Stimulated activated naive CD4-positive, alpha-beta T cell (primary cell): Measurements from ENCODE around the gene RHBG.

Source experiments
- DNase-seq, 6 experiments: peaks; one replicate each; lab custom pipeline; 2025; lab: John Stamatoyannopoulos, UW

RHBG gene

DNA sequence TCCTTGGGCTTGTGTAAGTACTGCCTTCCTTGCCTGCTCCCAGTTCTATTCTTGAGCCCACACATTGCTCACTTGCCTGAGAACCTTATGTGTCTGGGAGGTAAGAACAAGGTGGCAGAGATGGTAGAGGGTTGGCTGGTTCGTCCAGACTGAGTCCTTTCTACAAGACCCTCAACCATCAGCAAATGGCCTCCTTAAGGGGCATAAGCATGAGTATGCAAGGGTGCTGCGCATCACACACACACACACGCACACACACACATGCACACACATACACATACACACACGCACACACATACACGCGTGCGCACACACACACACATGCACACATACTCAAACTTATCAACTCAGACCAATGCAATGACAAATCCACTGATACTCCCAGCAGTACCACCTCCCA, 56.9 kb downstream of the RHBG start:
- no peak for DNase-seq

DNA sequence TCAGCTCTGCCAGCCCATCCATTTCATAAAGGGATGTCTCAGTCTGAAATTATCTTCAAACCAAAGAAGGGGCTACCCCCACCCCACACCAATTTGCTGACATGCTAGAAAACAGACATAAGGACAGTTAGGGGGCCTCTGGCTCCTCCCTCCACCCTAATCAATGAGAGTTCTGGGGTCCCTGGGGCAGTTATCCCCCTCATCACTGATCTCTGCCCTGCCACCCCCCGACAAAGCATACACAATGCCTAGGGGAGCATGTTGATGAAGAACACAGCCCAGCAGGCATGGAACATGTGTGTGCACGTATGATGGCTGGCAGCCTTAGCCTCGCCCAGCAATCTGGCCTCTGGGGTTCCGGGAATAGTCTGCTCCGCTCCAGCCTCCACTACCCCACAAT, 58.9 kb downstream of the RHBG start:
- no peak for DNase-seq

DNA sequence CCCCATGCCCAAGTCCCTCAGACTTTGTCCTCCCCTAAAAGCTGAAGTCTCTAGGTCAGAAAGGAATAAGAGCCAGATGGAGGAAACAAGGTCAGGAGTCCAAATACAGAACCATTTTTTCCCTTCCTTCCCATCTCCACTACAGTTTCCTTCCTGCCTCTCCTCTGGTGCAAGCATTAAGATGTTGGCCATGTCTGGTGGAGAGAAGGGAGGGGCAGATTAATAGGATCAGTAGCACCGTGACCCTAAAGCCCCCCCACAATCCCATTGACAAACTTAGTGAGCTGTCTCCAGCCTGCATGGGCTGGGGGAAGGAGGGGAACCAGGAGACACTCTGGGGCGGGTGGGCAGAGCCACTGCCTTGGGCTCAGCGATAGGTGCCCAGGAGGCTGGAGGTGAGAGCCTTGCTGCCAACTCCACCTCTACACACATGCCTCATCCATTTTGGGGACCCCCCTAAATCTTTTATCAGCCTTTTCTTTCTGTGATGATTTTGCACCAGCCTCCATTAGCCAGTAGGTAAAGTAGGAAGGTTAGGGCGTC, 59.8 kb downstream of the RHBG start:
- no peak for DNase-seq

DNA sequence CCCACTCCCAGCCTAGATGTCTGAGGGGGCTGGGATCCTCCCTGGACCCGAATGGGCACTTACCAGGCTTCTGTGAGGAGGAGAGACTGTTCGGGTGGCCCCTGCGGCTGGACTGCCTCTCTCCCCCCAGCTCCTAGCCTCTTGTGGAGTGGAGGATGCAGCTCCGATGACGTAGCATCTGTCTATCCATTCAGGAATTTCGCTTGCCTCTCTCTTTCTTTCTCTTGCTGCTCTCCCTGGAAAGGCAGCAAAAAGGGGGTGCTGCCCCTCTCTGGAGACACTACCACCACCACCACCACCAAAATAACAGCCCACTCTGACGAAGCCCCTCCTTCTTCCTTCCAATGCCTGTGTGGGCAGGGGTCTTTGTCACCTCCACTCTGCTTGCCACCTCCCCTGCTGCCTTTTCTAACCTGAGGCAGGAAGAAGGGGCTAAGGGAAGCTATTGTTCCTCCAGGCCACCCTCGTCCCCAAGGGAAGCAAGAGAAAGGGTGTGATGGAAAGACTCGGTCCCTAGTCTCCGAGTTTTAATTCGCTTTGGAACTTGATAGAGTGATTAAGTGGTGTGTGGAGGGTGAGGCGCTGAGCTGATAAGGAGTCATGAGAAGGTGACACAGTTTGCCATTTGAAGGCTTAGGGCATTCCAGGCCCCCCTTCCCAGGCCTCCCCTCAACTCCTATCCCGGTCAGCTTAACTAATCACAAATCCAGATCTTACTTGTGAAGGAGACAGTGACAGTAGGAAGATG, 60.5 kb downstream of the RHBG start:
- no peak for DNase-seq

DNA sequence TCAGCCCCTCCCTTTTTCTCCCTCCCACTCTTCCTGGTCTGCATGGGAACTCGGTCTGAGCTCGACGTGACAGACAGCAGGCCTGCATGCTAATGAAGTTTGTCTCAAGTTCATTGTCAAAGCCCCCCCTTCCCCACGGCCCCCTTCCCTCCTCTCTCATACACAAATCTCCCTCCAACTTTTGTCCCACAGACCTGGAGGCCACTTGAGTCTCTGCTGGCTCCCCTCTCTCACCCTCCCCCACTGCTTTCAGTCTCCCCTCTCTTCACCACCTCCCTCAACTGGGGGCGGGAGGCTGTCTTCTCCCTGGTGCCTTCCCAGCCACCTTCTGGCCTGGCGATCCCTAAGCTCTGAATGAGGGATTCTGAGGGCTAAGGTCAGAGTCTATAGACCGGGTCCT, 61.3 kb downstream of the RHBG start:
- DNase-seq, result no peak

DNA sequence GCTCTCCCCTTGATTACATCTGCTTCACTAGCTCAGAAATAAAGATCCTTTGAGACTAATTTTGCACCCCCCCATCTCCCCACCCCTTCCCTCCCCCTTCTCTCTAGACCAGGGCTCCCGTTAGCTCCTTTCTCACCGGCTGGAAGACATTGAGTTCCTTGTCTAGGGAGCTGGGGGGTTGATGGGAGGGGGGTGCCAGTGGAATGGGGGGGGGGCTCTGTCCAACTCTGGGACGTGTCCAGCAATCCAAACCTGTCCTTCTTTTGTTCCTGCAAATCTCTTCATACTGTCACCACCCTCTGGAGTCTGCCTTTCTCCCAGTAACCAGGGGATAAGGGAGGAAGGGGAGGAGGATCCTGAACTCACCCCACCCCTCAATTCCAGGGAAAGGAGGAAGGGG, 61.9 kb downstream of the RHBG start:
- no peak for DNase-seq

DNA sequence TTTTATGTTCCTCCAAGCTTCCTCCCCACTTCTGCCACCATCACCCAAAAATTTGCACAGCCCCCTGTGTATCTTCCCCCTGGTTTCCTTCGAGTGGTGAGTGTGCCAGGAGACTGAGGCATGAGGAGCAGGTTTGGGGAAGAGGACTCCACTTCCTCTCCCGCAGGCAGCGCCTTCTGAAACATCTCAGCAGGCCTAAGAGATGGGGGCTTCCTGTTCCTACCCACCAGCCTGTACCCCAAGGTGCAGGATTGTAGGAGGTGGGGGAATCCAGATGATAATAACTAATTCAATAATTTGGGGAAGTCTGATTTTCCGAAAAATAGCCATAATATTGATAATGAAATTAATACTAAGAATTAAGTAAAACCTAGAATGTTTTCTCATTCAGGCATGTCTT, 62.4 kb downstream of the RHBG start:
- no peak for DNase-seq

DNA sequence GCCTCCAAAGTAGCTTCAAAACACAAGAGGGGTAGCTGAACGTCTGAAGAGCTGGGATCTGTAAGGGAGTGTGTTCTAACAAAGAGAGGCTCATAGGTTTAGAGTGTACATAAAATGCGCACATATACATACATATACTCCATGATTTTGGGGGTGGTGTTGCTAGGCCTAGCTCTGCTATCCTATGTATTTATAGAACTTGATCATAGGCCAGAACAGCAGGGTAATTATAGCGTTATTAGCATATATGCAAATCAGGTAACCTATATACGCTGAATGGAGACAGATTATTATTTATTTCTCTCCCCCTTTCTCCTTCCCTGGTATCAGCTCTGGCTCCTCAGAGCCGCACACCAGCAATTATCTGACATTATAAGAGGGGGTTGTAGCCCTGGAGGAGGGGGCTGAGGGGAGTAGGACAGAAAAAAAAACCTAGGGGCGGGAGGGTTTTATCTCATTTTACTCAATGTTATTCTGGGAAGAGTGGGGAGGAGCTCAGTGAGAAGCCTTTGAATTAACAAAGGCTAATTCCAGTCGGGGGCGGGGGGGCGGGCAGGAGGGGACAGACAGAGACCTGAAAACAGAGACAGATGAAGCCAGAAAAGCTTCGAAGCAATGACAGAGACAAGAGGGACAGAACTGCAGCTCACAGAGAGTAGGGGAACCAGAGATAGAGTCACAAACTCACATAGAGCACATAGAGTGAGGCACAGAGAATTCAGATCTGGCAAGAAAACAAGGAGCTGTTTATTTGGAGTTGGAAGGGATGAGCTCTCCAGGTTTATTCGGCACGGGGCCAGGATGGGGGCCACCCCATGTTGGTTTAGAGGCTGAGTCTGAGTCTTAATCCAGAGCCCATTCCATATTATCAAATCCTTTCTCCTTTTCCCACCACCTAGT, 63.0 kb downstream of the RHBG start:
- no peak for DNase-seq

DNA sequence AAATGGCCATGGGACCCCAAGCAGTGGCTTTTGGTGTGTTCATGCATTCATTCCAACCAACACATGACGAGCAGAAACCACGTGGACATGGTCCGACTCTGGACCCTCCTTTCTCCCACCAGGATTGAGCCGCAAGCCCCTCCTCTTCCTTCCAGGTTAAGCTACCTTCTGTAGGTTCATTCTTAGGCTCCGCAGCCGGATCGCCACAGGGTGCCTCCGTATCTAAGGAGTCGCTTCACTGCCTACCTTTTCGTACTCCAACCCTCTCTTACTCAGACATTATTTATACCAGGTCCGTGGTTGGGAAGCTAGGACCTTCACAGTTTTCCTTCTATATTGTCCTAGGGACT, 63.6 kb downstream of the RHBG start:
- DNase-seq, result no peak

DNA sequence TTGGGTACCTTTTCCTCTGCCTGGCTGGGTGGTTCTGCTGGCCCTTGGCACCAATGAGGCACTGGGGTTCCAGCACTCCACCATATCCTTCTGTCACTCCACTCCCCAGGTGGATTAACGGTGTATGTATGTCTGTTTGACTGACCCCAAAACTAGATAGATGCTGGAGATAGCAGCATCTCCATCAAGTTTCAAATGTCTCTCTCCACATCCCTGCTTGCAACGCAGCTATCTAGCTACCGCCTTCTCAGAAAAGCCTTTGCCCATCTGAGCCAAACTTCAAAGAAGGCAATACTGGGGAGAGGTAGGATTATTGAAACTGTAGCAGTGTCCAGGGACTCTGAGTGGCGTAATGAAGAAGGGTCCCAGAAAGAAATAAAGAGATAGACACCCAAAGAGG, 64.0 kb downstream of the RHBG start:
- no peak for DNase-seq

DNA sequence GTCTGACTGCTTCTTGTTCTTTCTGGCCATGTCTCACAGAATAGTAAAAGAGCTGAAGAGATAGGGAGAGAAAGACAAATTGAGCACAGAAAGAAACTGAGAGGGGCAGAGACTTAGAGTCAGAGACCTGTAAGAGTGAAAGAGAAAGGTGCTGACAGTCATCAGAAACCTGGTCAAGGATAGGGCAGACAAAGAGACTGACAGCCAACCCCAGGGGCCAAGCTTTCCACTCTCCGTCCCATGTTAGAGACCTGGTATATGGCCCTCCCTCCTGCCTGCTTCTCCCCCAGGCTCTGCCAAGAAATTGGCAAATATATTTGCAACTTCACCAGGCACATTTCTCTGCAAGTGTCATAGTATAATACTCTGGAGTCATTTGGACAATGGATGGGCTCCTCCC, 64.6 kb downstream of the RHBG start:
- DNase-seq, result no peak
